Thyroid gland (tissue), 4 donors: Measurements from ENCODE around the gene TRPM5. TPM values are rescaled to one million over a fixed set of nuclear protein-coding genes. Genes with fewer than 3 reads are reported as not detected.

Experiments used
- DNase-seq, 2 donors: peaks; one replicate each; pipeline ENCODE4 v3.0.0-alpha.2; 2019
- H3K27ac ChIP-seq, 3 donors: fragments of 200-600 bp; sonication (generic); 1 replicate in 2 of 3; 2 replicates in 1 of 3; pipeline ENCODE4 v1.5.1; 2016 to 2019; ENCODE audit warnings: mild to moderate bottlenecking in 1 of 3, moderate library complexity in 1 of 3
- H3K27me3 ChIP-seq: fragments of 200-600 bp; sonication (generic); one replicate; pipeline ENCODE4 v1.5.1; 2019
- H3K36me3 ChIP-seq, 2 donors: fragments of 200-600 bp; sonication (generic); one replicate each; pipeline ENCODE4 v1.5.1; 2016 to 2019
- H3K4me1 ChIP-seq, 2 donors: fragments of 200-600 bp; sonication (generic); one replicate each; pipeline ENCODE4 v1.5.1; 2017 to 2019
- H3K4me3 ChIP-seq, 3 donors: fragments of 200-600 bp; sonication (generic); replicated peaks in 1 of 3; 1 replicate in 2 of 3; 2 replicates in 1 of 3; pipeline ENCODE4 v1.5.1; 2016; ENCODE audit warnings: mild to moderate bottlenecking in 1 of 3
- H3K9me3 ChIP-seq: fragments of 200-600 bp; sonication (generic); one replicate; pipeline ENCODE4 v1.5.1; 2017
- CTCF ChIP-seq, 6 experiments: fragments of 200-600 bp in 3 of 6; fragments of 450-650 bp in 3 of 6; sonication (generic) in 3 of 6; IDR thresholded peaks; one replicate each; pipeline ENCODE4 v1.5.1; 2016 to 2019; ENCODE audit warnings: antibody characterized with exemption in 6 of 6, mild to moderate bottlenecking in 2 of 6, inconsistent platforms in 1 of 6, moderate library complexity in 1 of 6
- POLR2A ChIP-seq, 2 donors: fragments of 450-650 bp; IDR thresholded peaks; one replicate each; pipeline ENCODE4 v1.6.1; 2017; ENCODE audit warnings: antibody characterized with exemption in 2 of 2, mild to moderate bottlenecking in 2 of 2, moderate library complexity in 1 of 2
- WGBS, 2 donors: methylation state at CpG; one replicate each; pipeline ENCODE4 v1.1.5; 2017; 5-methylcytosine and 5-hydroxymethylcytosine counted together
- intact Hi-C: fragments of 100-400 bp; cut with DNase I; formaldehyde crosslinking; loops from one replicate; pipeline ENCODE4 v1.15.1; 2023
- total RNA-seq, 4 donors: library from RNA; depleted of rRNA; stranded (reverse); fragments of >200 nt; gene quantifications; one replicate each; pipeline ENCODE4 v1.2.3, GENCODE V29; 2016

The TRPM5 gene
- total RNA-seq, 4 donors from 2014 or later, result 0.54 to 2.4 (median 0.73) TPM

- 83 to 88% methylated on average over 9 to 13 of the region's 15 CpGs for WGBS, 2 donors
- Histone ChIP-seq H3K27me3 (no peaks in the 10 kb centered on the region), H3K36me3 (no peaks in the 10 kb centered on the region), H3K4me1 (peaks cover 38 to 52% of the 10 kb centered on the region in 2 donors), H3K4me3 (no peak overlapping the region), H3K27ac (peak overlapping the region; percentile 71 to 100 (median 99)), H3K9me3 (no peaks in the 10 kb centered on the region)
- TF ChIP-seq POLR2A (IDR thresholded peaks at IDR 0.05) (no peak), CTCF (IDR thresholded peaks at IDR 0.05) (no peak)
- peak; percentile 26 to 35 for DNase-seq
- intact Hi-C loops, result no loop called here
These were observed 16.4 kb upstream of the TRPM5 start for GRCh38 chr11:2460540-2461252.

- DNase-seq, result peak in 1 of 2 donors; percentile 26
These were observed 15.7 kb upstream of the TRPM5 start for GRCh38 chr11:2459796-2460531.

GRCh38 chr11:2459016-2459725 lies 14.9 kb upstream of the TRPM5 start:
- Histone ChIP-seq H3K27ac (peak overlapping the region; percentile 71 to 100 (median 99)), H3K4me3 (no peak overlapping the region), H3K36me3 (no peaks in the 10 kb centered on the region), H3K9me3 (no peaks in the 10 kb centered on the region), H3K27me3 (no peaks in the 10 kb centered on the region), H3K4me1 (peaks cover 24 to 37% of the 10 kb centered on the region in 2 donors)
- intact Hi-C loops, result no loop called here
- 73 to 96% methylated on average over 11 to 20 of the region's 20 CpGs for WGBS, 2 donors
- TF ChIP-seq POLR2A (IDR thresholded peaks at IDR 0.05) (no peak), CTCF (IDR thresholded peaks at IDR 0.05) (no peak)
- DNase-seq, result no peak

More at GRCh38 chr11:2459796-2460531, 15.7 kb upstream of the TRPM5 start:
- 78 to 88% methylated on average over 6 to 8 of the region's 13 CpGs for WGBS, 2 donors
- intact Hi-C loops, result no loop called here
- Histone ChIP-seq H3K27ac (peak overlapping the region; percentile 71 to 100 (median 99)), H3K9me3 (no peaks in the 10 kb centered on the region), H3K36me3 (no peaks in the 10 kb centered on the region), H3K27me3 (no peaks in the 10 kb centered on the region), H3K4me1 (peaks cover 31 to 45% of the 10 kb centered on the region in 2 donors), H3K4me3 (no peak overlapping the region)
- no peak for TF ChIP-seq POLR2A (IDR thresholded peaks at IDR 0.05)
- no peak for TF ChIP-seq CTCF (IDR thresholded peaks at IDR 0.05)

- H3K4me3 ChIP-seq, result no peak overlapping the region
- H3K27me3 ChIP-seq, result no peaks in the 10 kb centered on the region
- 91 to 93% methylated on average over 13 of the region's 13 CpGs for WGBS, 2 donors
- intact Hi-C loops, result no loop called here
- no peak overlapping the region for H3K27ac ChIP-seq
- no peak for DNase-seq
- H3K4me1 ChIP-seq, result peaks cover 17 to 30% of the 10 kb centered on the region in 2 donors
- H3K9me3 ChIP-seq, result no peaks in the 10 kb centered on the region
- no peaks in the 10 kb centered on the region for H3K36me3 ChIP-seq
- TF ChIP-seq CTCF (IDR thresholded peaks at IDR 0.05) (no peak), POLR2A (IDR thresholded peaks at IDR 0.05) (no peak)
These were observed 14.0 kb upstream of the TRPM5 start for GRCh38 chr11:2458321-2458720.
